ENCODE measurements around the gene WDR37. TPM values are rescaled to one million over a fixed set of nuclear protein-coding genes. Genes with fewer than 3 reads are reported as not detected.

Gene WDR37
- total RNA-seq, 2 experiments from 2014 or later: 24.9 to 27.0 TPM

DNA sequence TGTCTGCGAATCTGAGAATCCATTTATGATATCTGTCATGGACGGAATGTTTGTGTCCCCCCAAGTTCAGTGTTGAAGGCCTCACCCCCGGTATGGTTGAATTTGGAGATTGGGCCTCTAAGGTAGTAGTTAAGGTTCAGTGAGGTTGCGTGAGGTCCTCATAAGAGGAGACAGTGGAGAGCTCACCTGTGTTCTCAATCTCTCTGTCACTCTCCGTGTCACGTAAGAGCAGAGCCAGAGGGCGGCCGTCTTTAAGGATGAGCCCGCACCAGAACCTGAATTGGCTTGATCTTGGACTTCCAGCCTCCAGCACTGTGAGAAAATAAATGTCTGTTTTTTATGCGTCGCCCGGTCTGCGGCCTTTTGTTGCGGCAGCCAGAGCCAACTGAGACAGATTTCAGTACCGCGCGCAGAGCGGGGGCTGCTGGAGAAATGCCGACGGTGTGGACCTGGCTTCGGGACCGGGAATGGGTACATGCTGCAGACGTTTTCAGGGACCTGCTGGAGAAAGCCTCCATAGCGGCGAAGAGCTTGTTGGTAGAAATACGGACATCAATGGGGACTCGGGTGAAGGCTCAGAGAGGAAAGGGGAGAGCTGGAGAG, 40.2 kb downstream of the WDR37 start:
- no peak overlapping the region for H3K27ac Mint-ChIP-seq
- no peak overlapping the region for H3K4me3 Mint-ChIP-seq
- H3K4me1 Mint-ChIP-seq (ENCODE audit: low read depth): peaks cover 4% of the 10 kb centered on the region
- ChIA-PET CTCF (no interaction called here), POLR2A (no interaction called here)
- no peaks in the 10 kb centered on the region for H3K27me3 Mint-ChIP-seq (ENCODE audit: low read depth)
- no peaks in the 10 kb centered on the region for H3K9me3 Mint-ChIP-seq (ENCODE audit: insufficient read depth)
- no peak for ATAC-seq
- no peak for DNase-seq
- peaks cover 24% of the 10 kb centered on the region for H3K36me3 Mint-ChIP-seq (ENCODE audit: low read depth)

GRCh38 chr10:1097436-1097835, 41.3 kb downstream of the WDR37 start:
- Mint-ChIP-seq H3K27me3 (ENCODE audit: low read depth) (no peaks in the 10 kb centered on the region), H3K36me3 (ENCODE audit: low read depth) (peaks cover 28% of the 10 kb centered on the region), H3K27ac (no peak overlapping the region), H3K4me1 (ENCODE audit: low read depth) (peaks cover 4% of the 10 kb centered on the region), H3K4me3 (no peak overlapping the region), H3K9me3 (ENCODE audit: insufficient read depth) (no peaks in the 10 kb centered on the region)
- ATAC-seq (no peak), DNase-seq (no peak)
- ChIA-PET POLR2A (no interaction called here), CTCF (no interaction called here)

DNA sequence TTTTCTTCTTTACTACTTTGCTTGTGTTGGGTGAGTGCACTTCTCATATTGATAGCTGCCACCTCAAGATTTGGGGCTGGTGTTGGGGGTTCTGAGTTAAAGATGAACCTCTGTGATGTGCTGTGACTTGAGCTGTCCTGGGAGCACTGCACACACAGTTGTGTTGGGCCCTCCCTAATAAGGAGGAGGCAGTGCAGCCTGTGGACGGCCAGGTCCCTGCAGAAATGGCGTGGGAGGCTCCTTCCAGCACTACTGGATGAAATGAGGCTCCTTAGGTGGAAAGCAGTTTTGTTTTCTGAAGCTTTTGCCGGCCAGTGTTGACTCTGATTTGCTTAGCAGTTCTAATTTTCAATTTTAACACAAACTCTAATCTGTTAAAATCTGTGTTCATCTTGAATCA, 44.0 kb downstream of the WDR37 start:
- CTCF ChIA-PET: no interaction called here

GRCh38 chr10:1100691-1101368, 44.6 kb downstream of the WDR37 start:
- Mint-ChIP-seq H3K27ac (peak overlapping the region; percentile 0), H3K4me3 (no peak overlapping the region), H3K27me3 (ENCODE audit: low read depth) (no peaks in the 10 kb centered on the region), H3K36me3 (ENCODE audit: low read depth) (peaks cover 42% of the 10 kb centered on the region), H3K9me3 (ENCODE audit: insufficient read depth) (no peaks in the 10 kb centered on the region), H3K4me1 (ENCODE audit: low read depth) (peaks cover 4% of the 10 kb centered on the region)
- POLR2A ChIA-PET: no interaction called here
- DNase-seq (no peak), ATAC-seq (no peak)
- CTCF ChIA-PET: no interaction called here

More for the DNA sequence above, 44.0 kb downstream of the WDR37 start:
- Mint-ChIP-seq H3K27ac (no peak overlapping the region), H3K4me1 (ENCODE audit: low read depth) (peaks cover 4% of the 10 kb centered on the region), H3K9me3 (ENCODE audit: insufficient read depth) (no peaks in the 10 kb centered on the region), H3K4me3 (no peak overlapping the region), H3K36me3 (ENCODE audit: low read depth) (peaks cover 40% of the 10 kb centered on the region), H3K27me3 (ENCODE audit: low read depth) (no peaks in the 10 kb centered on the region)
- ATAC-seq: no peak
- POLR2A ChIA-PET: no interaction called here
- DNase-seq: no peak

- H3K27ac Mint-ChIP-seq: no peak overlapping the region
- no peaks in the 10 kb centered on the region for H3K9me3 Mint-ChIP-seq (ENCODE audit: insufficient read depth)
- DNase-seq (no peak), ATAC-seq (no peak)
- POLR2A ChIA-PET: no interaction called here
- peaks cover 51% of the 10 kb centered on the region for H3K36me3 Mint-ChIP-seq (ENCODE audit: low read depth)
- peaks cover 4% of the 10 kb centered on the region for H3K4me1 Mint-ChIP-seq (ENCODE audit: low read depth)
- no peaks in the 10 kb centered on the region for H3K27me3 Mint-ChIP-seq (ENCODE audit: low read depth)
- no peak overlapping the region for H3K4me3 Mint-ChIP-seq
- CTCF ChIA-PET: interaction anchor here (0.6 kb wide), 1 partner anchor 125 kb away, joined by 3 read pairs; no protein-coding TSS in a partner anchor
Measured at GRCh38 chr10:1101946-1102345, 45.8 kb downstream of the WDR37 start.

- Mint-ChIP-seq H3K27ac (no peak overlapping the region), H3K4me1 (ENCODE audit: low read depth) (peaks cover 4% of the 10 kb centered on the region), H3K36me3 (ENCODE audit: low read depth) (peaks cover 55% of the 10 kb centered on the region), H3K27me3 (ENCODE audit: low read depth) (no peaks in the 10 kb centered on the region), H3K4me3 (no peak overlapping the region), H3K9me3 (ENCODE audit: insufficient read depth) (no peaks in the 10 kb centered on the region)
- CTCF ChIA-PET: no interaction called here
- ATAC-seq: no peak
- POLR2A ChIA-PET: interaction anchor here (1.0 kb wide), 1 partner anchor 104 kb away, joined by 3 read pairs; no protein-coding TSS in a partner anchor
- DNase-seq: no peak
Measured at GRCh38 chr10:1102416-1102815, 46.2 kb downstream of the WDR37 start.

DNA sequence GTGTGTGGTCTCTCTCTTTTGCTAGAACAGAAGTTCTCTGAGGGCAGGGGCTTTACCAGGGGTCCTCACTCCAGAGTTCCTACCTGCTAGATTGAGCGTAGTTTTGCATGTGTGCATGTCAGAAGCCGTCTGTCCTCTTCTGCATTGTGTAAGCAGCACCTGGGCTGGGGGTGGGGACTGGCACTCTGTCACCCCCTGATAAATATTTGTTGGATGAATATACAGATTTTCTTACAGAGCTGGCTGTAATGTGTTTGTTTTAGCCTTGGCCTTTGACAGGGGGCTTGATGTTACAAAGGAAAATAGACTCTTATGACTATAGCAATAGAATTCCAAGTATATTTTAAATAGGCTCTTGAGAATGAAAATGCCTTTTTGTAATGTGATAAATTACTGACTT, 46.6 kb downstream of the WDR37 start:
- Mint-ChIP-seq H3K9me3 (ENCODE audit: insufficient read depth) (no peaks in the 10 kb centered on the region), H3K4me1 (ENCODE audit: low read depth) (peaks cover 4% of the 10 kb centered on the region), H3K27me3 (ENCODE audit: low read depth) (no peaks in the 10 kb centered on the region), H3K4me3 (no peak overlapping the region), H3K27ac (no peak overlapping the region), H3K36me3 (ENCODE audit: low read depth) (peaks cover 57% of the 10 kb centered on the region)
- ATAC-seq: no peak
- CTCF ChIA-PET: no interaction called here
- POLR2A ChIA-PET: interaction anchor here (1.0 kb wide), 1 partner anchor 104 kb away, joined by 3 read pairs; no protein-coding TSS in a partner anchor
- no peak for DNase-seq

DNA sequence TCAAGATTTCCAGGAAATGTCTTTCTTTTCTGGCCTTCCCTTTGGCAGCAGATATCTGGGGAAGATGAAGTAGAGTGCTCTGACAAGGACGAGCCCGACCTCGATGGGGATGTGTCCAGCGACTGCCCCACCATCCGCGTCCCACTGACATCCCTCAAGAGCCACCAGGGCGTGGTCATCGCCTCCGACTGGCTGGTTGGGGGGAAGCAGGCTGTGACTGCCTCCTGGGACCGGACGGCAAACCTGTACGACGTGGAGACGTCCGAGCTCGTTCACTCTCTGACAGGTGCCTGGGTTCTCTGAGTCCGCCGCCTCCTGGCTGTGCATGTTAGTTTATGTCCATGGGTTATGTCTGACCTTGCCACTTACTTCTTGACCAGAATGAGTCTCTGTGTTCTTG, 47.4 kb downstream of the WDR37 start:
- Mint-ChIP-seq H3K36me3 (ENCODE audit: low read depth) (peaks cover 62% of the 10 kb centered on the region), H3K4me3 (no peak overlapping the region), H3K9me3 (ENCODE audit: insufficient read depth) (no peaks in the 10 kb centered on the region), H3K27me3 (ENCODE audit: low read depth) (no peaks in the 10 kb centered on the region), H3K27ac (no peak overlapping the region), H3K4me1 (ENCODE audit: low read depth) (peaks cover 8% of the 10 kb centered on the region)
- DNase-seq (no peak), ATAC-seq (no peak)
- ChIA-PET CTCF (no interaction called here), POLR2A (no interaction called here)

DNA sequence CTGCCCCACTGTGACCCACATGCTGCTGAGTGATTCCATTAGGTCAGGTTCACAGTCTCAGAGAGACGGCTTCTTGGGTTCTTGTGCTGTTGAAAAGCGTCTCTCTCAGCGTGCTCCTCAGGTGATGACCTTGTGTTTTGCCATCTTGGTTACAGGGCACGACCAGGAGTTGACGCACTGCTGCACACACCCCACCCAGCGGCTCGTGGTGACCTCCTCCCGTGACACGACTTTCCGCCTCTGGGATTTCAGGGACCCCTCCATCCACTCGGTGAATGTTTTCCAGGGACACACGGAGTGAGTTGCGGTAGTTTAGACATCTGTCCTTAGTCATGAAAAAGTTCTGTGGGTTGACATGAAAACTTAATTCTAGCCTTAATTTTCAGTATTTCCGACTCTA, 48.8 kb downstream of the WDR37 start:
- H3K27ac Mint-ChIP-seq: no peak overlapping the region
- CTCF ChIA-PET: no interaction called here
- H3K4me3 Mint-ChIP-seq: no peak overlapping the region
- peaks cover 14% of the 10 kb centered on the region for H3K4me1 Mint-ChIP-seq (ENCODE audit: low read depth)
- peaks cover 64% of the 10 kb centered on the region for H3K36me3 Mint-ChIP-seq (ENCODE audit: low read depth)
- POLR2A ChIA-PET: no interaction called here
- DNase-seq: no peak
- no peaks in the 10 kb centered on the region for H3K9me3 Mint-ChIP-seq (ENCODE audit: insufficient read depth)
- no peak for ATAC-seq
- no peaks in the 10 kb centered on the region for H3K27me3 Mint-ChIP-seq (ENCODE audit: low read depth)

- Mint-ChIP-seq H3K27me3 (ENCODE audit: low read depth) (no peaks in the 10 kb centered on the region), H3K4me1 (ENCODE audit: low read depth) (peaks cover 29% of the 10 kb centered on the region), H3K4me3 (no peak overlapping the region), H3K27ac (no peak overlapping the region), H3K36me3 (ENCODE audit: low read depth) (peaks cover 73% of the 10 kb centered on the region), H3K9me3 (ENCODE audit: insufficient read depth) (no peaks in the 10 kb centered on the region)
- POLR2A ChIA-PET: no interaction called here
- DNase-seq (no peak), ATAC-seq (no peak)
- CTCF ChIA-PET: no interaction called here
Measured at GRCh38 chr10:1107004-1107403, 50.8 kb downstream of the WDR37 start.

GRCh38 chr10:1107679-1108078, 51.5 kb downstream of the WDR37 start:
- ATAC-seq: no peak
- peak overlapping the region; percentile 2 for H3K27ac Mint-ChIP-seq
- ChIA-PET CTCF (no interaction called here), POLR2A (no interaction called here)
- H3K36me3 Mint-ChIP-seq (ENCODE audit: low read depth): peaks cover 75% of the 10 kb centered on the region
- no peaks in the 10 kb centered on the region for H3K9me3 Mint-ChIP-seq (ENCODE audit: insufficient read depth)
- peaks cover 33% of the 10 kb centered on the region for H3K4me1 Mint-ChIP-seq (ENCODE audit: low read depth)
- no peaks in the 10 kb centered on the region for H3K27me3 Mint-ChIP-seq (ENCODE audit: low read depth)
- H3K4me3 Mint-ChIP-seq: no peak overlapping the region
- DNase-seq: no peak

- Mint-ChIP-seq H3K4me1 (ENCODE audit: low read depth) (peaks cover 33% of the 10 kb centered on the region), H3K4me3 (peak overlapping the region; percentile 35), H3K27me3 (ENCODE audit: low read depth) (no peaks in the 10 kb centered on the region), H3K36me3 (ENCODE audit: low read depth) (peaks cover 81% of the 10 kb centered on the region), H3K27ac (peak overlapping the region; percentile 89), H3K9me3 (ENCODE audit: insufficient read depth) (no peaks in the 10 kb centered on the region)
- CTCF ChIA-PET: interaction anchor here (0.8 to 1.5 kb wide), 16 partner anchors 19 to 380 kb away, joined by 3 to 12 read pairs (median 3); no protein-coding TSS in a partner anchor
- DNase-seq (peak; percentile 87), ATAC-seq (peak; percentile 98)
- POLR2A ChIA-PET: interaction anchor here (1.7 kb wide), 1 partner anchor 62 kb away, joined by 4 read pairs; the partner anchor contains the start of gene IDI1
Measured at GRCh38 chr10:1109795-1110673, 53.8 kb downstream of the WDR37 start.
